ENCODE data around the gene FADS2.

The FADS2 gene

DNA sequence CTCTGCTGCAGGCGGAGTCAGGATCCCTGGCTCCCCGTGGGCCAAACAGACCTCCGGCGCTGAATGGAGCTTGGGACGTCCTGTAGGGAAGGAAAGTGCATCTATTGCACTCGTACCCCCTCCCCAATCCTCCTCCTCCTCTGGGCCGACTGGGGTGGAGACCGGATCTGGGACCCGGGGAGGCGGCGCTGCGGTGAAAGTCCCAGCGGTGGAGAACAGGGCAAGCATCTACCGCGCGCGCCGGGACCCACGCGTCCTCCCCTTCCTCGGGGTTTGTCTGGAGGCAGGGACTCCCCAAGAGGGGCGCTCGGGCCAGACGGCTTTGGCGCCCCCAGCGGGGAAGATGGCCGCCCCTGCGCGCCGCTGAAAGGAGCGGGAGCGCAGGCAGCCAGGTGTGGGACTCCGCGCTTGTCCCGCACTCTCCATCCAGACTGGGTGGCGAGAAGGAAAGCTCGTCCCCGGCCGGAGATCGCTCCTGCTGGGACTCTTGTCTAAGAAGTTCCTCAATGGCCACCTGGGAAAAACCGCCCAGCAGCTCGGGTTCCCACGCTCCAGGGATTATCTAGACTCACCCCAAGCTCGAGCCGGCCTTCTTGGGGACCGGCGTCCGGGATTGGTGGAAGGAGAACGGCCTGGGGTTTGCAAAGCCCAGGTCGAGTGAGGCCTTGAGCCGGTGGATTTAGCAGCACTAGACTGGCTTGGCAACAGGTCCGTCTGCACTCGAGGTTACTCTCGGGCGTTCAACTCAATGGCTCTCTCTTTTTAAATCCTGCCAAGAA lies 718 bp downstream of the FADS2 start:
- peak; percentile 19 for DNase-seq

- DNase-seq, result no peak
Measured at GRCh38 chr11:61829806-61830205, 1.7 kb downstream of the FADS2 start.

DNA sequence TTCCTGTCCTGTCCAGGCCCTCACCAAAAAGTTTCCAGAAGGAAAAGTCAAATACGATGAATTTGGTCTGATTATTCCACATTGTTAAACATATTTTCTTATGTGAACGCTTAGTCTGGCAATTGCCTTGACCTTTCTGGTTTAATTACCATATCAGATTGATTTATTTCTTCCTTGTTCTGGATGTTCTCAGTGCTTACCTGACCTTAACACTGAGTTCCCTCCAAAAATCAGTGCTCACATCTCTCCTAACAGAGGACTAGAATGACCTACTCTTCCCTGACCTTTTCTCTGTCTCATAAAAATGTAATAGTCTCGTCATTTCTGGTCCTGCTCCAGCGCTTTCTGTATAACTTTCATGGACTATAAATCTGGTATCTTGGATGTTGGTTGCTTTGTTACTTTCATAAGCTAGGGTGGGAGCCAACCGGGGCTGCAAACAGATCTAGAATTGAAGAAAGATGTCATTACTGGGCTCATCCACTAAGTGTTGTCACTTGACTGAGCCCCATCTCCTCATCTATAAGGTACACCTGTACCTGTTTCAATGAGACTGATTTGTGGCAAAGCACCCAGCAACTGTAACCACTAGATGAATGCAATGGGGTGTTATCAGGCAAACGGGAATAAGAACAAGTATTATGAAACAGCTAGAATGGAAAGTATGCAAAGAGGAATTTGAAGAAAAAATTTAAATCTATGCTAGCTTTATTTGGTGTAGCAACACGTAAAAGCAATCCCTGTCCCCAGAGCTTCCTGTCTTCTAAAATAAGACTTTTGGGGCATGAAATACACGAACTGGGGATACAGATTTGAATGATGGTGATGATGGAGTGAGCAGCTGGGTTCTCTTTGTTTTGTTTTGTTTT lies 2.4 kb downstream of the FADS2 start:
- no peak for DNase-seq

DNA sequence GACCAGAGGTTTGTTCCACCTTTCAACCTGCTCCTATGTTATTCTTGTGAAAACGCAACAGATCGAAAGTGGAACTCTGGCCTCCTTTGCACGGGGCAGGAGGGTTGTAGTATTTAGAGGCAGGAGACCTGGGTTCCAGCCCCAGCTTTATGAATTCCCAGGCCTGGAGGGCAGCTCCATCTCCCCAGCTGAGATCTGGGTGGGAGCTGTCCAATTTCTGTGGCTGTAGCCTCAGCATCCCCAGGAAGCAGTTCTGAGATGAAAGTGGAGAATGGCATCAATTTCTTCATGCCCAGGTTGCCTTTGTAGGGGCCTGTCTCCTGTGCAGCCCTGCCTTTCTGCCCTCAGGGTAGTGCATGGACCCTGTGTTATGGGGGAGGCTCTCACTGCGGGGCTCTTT lies 4.1 kb downstream of the FADS2 start:
- DNase-seq, result no peak

DNA sequence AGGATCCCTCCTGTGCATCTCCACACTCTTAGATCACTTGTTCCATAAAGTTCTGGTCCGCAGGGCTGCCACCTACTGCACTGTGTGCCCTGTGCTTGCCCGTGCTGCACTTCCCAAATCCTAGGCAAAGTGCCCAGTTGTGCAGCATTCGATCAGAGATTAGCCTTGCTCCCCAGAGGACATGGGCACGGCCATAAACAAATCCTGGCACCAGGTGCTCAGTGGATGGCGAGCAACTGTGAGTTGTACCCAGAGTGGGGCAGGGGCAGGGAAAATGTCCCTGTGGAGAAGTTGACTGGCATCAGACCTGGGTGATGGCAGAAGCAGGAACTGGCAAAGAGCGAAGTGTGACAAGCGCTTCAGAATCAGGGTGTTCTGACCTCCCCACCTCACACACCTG lies 4.7 kb downstream of the FADS2 start:
- DNase-seq, result no peak

DNA sequence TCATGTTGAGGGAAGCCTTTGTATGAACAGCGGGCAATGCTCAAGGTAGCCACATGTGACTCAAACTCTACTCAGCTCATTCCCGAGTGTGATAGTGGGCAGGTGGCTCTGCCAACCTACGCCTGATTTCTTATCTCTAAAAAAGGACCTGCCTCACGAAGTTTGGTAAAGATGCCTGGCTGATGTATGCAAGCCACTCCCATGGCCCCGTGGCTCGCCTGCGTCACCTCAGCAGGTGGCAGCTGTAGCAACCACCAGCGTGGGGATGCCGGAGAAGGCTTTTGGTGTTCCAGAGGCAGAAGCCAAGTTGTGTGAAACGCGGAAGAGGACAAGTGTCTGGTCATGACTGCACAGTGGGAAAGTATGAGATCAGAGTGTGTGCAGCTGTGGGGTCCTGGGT lies 5.4 kb downstream of the FADS2 start:
- DNase-seq, result no peak

DNA sequence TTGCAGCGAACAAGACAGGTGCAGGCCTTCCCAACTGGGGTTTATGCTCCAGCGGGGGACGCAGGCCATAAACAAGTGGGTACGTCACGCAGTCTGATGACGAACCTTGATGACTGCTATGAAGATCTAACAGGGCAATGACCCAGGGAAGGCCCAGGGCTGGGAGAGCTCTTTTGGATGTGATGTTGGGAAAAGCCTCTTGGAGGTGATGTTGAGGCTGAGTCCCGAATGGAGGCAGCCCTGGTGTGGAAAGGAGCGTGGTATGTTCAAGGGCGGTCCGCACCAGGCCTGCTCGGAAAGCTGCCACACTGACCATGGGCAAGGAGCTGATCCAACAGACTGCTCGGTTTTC lies 5.8 kb downstream of the FADS2 start:
- DNase-seq, result no peak

GRCh38 chr11:61834278-61835048 lies 6.4 kb downstream of the FADS2 start:
- DNase-seq, result no peak

DNA sequence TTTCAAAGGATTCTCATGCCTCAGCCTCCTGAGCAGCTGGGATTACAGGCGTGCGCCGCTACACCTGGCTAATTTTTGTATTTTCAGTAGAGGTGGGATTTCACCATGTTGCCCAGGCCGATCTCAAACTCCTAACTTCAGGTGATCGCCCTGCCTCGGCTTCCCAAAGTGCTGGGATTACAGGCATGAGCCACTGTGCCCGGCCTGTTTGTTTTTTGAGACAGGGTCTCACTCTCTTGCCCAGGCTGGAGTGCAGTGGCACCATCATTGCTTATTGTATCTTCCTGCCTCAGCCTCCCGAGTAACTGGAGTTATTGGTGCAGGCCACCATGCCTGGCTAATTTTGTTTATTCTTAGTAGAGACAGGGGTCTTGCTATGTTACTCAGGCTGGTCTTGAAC lies 8.1 kb downstream of the FADS2 start:
- no peak for DNase-seq

GRCh38 chr11:61837411-61838005 lies 9.4 kb downstream of the FADS2 start:
- DNase-seq, result no peak

DNA sequence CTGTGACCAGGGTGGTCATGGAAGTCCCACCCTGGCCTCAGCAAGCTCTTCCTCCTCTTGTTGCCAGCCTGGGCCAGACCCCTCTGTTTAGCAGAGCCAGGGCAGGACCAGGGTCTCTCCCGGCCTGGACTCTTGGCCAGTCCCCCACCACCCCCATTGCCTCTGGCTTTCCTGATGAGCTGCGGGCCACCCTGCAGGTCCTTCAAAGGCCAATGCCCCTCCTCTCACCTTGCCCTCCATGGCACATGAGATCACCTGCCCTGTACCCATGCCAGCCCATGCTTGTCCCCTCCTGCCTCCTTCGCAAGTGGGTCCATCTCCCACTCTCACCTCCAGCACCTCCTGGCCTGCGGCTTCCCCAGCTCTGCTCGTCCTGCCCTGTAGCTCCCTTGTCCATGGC lies 10.4 kb downstream of the FADS2 start:
- DNase-seq, result no peak

DNA sequence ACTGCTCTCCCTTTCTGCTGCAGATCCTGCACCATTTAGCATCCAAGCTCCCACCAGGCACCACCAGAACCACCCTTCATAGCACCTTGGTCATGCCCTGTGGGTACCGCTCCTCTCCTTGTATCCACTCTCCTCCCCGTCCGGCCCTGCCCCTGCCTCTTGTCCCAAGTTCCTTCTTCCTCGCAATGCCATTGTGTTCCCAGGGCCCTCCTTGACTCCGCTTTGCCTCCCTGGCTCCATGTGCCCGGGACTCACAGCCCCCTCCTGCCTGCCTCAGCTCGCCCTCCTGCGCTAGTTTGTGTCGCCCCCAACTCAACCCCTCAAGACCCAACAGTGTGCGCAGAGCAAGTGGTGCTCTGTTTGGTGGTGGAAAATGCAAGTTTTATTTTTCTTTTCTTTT lies 10.8 kb downstream of the FADS2 start:
- DNase-seq, result no peak

- no peak for DNase-seq
Measured at GRCh38 chr11:61839742-61840141, 11.6 kb downstream of the FADS2 start.

DNA sequence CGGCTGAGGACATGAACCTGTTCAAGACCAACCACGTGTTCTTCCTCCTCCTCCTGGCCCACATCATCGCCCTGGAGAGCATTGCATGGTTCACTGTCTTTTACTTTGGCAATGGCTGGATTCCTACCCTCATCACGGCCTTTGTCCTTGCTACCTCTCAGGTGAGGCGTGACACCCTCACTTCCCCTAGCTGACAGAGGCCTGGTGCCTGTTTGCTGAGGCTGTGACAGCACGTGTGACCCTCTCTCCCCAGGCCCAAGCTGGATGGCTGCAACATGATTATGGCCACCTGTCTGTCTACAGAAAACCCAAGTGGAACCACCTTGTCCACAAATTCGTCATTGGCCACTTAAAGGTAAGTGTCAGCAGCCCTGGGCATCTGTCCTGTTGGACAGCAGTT lies 12.3 kb downstream of the FADS2 start:
- no peak for DNase-seq

DNA sequence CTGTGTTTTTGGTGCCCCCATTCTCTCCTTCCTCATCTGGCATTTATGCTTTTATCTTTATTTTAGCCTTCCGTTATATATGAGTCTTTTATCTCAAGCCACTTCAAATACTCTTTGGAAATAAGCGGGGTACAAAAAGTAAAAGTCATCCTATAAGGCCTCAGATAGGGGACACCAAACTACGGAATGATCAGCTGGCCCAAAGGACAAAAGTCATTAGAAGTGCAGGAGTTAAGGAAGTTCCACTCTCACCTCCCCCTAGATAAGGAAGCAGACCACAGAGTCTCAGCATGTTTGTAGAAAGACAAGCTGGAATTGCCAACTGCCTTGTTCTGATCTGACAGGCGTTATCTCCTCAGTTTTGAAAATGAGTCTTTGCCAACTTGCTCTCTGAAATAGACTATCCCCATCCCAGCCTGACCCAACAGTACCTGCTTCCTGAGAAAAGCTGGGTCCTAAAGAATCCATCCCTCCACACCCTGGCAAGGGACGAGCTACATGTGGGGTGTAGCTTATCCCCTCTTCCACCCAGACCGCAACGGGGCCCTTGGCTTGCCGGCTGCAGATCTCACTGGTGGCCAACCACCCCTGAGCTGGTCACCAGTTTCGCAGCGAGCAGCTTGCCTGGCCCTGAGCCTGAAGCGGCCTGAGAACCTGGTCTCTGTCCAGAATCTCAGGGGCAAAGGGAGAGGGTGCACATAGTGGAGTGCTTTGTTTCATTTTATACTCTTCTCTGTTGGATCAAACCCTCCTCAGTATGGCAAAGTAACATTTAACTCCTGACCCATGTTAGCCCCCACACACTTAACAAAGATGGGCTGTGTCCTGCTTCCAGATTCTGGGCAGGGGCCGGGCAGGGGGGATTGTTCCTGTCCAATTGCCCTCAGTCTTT lies 13.8 kb downstream of the FADS2 start:
- DNase-seq, result no peak

DNA sequence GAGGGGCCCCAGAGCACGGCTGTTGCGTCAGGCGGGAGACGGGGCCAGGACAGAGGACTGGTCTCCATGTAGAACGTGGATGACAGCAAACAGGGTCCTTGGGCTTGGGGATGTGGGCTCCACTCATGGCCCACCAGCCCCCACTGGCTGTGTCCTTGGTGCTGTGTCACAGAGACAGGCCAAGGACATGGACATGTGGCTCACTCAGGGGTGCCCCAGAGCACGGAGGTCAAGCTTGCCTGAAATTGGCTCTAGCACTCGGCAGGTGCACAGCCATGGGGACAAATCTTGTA lies 14.4 kb downstream of the FADS2 start:
- DNase-seq, result no peak

DNA sequence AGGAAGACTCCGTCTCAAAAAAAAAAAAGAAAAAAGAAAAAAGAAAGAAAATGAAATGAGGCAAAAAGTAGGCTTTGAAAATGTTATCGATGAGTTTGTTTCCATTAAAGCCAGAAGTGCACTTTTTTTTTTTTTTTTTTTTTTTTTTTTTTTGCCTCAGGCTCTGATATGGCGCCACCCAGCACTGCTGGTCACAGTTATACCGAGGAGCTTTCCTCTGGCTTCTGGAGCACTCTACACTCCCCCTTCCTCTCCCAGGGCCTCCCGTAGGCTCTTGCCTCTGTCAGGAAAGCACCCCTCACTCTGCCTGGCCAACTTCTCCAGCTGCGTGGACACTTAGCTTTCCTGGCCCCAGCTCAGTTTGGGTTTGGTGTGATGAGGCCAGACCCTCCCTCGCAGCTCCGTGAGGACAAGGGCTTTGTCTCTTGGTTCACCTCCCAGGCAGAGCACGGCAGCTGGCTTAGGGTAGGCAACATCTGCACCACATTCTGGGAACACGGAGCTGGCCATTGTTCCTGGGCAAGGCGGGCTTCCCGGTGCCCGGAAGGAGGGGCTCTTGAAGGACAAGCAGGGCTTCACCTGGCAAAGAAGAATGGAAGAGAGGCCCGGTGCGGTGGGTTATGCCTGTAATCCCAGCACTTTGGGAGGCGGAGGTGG lies 16.9 kb downstream of the FADS2 start:
- DNase-seq, result no peak

- no peak for DNase-seq
Measured at GRCh38 chr11:61846362-61847020, 18.4 kb downstream of the FADS2 start.

- no peak for DNase-seq
Measured at GRCh38 chr11:61847914-61848581, 19.9 kb downstream of the FADS2 start.

DNA sequence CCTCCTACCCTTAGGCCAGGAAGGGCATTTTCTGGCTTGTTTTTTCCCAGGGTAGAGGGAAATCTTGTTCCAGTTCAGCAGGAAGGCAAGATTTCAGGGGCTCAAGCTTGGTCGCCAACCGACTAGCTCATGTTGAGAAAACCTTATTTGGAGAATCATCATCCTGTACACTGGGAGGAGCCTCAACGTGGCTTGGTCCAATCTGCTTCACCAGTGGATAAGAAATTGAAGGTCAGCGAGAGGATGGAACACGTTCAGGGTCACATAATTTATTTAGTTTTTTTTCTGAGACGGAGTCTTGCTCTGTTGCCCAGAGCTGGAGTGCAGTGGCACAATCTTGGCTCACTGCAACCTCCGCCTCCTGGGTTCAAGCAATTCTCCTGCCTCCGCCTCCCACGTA lies 20.5 kb downstream of the FADS2 start:
- no peak for DNase-seq

- DNase-seq, result no peak
Measured at GRCh38 chr11:61850687-61851086, 22.6 kb downstream of the FADS2 start.
